Ovary (tissue), 3 donors: ENCODE data around the gene SPIB.

Source experiments
- CTCF ChIP-seq, 3 donors: fragments of 450-650 bp in 2 of 3; fragments of 200-600 bp in 1 of 3; IDR thresholded peaks; one replicate each; pipeline versions ENCODE4 v1.5.1 to v1.8.0; 2016 to 2022; ENCODE audit warnings: antibody characterized with exemption in 3 of 3, mild to moderate bottlenecking in 1 of 3
- EP300 ChIP-seq: sonication (generic); formaldehyde crosslinking; IDR thresholded peaks from one replicate; pipeline ENCODE4 v1.6.1; 2017; ENCODE audit warnings: antibody characterized with exemption
- POLR2A ChIP-seq: fragments of 450-650 bp; IDR thresholded peaks from one replicate; pipeline ENCODE4 v1.6.1; 2017; ENCODE audit warnings: antibody characterized with exemption, mild to moderate bottlenecking, moderate library complexity
- donor health status: DM: no; HTN: no; CAD: no.

DNA sequence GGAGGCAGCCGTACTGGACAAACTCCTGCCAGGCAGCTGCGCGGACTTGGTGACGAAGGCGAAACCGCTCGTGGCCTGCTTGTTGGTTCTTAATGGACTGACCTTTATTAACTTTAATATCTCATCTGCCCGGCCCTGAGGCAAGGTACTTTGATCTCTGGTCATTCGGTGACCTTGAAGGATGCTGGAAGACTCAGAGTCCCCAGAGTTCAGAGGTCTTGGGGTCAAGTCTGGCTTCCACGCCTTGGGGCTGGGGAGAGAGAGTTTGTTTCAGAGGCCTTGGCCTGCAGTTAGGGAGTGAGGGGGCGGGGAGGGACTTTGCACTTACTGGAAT lies 47.9 kb downstream of the SPIB start:
- TF ChIP-seq CTCF (IDR thresholded peaks at IDR 0.05) (no peak), POLR2A (no peak), EP300 (no peak)
